ENCODE measurements around the gene HOXA11. TPM values are rescaled to one million over a fixed set of nuclear protein-coding genes. Genes with fewer than 3 reads are reported as not detected.

The HOXA11 gene
- total RNA-seq, 1 donor from 2014 or later: not detected

GRCh38 chr7:27213433-27214238, 28.6 kb upstream of the HOXA11 start:
- TF ChIP-seq CTCF (IDR thresholded peaks at IDR 0.05; ENCODE audit: insufficient read depth, low read length, severe bottlenecking): no peak
- DNase-seq (ENCODE audit: low read depth): no peak
- peaks cover 59% of the 10 kb centered on the region for H3K27me3 ChIP-seq (ENCODE audit: control insufficient read depth, insufficient read depth, low read length)
- FAIRE-seq: no peak
- no peak overlapping the region for H3K4me3 ChIP-seq (ENCODE audit: low read depth, low read length)
- H3K36me3 ChIP-seq (ENCODE audit: control insufficient read depth, insufficient read depth, low read length): no peaks in the 10 kb centered on the region

GRCh38 chr7:27212497-27213432, 27.7 kb upstream of the HOXA11 start:
- H3K27me3 ChIP-seq (ENCODE audit: control insufficient read depth, insufficient read depth, low read length): peaks cover 62% of the 10 kb centered on the region
- H3K36me3 ChIP-seq (ENCODE audit: control insufficient read depth, insufficient read depth, low read length): no peaks in the 10 kb centered on the region
- no peak overlapping the region for H3K4me3 ChIP-seq (ENCODE audit: low read depth, low read length)
- DNase-seq (ENCODE audit: low read depth): no peak
- TF ChIP-seq CTCF (IDR thresholded peaks at IDR 0.05; ENCODE audit: insufficient read depth, low read length, severe bottlenecking): no peak
- no peak for FAIRE-seq

GRCh38 chr7:27211764-27212204, 26.8 kb upstream of the HOXA11 start:
- FAIRE-seq (no peak), DNase-seq (ENCODE audit: low read depth) (no peak)
- Histone ChIP-seq H3K36me3 (ENCODE audit: control insufficient read depth, insufficient read depth, low read length) (no peaks in the 10 kb centered on the region), H3K4me3 (ENCODE audit: low read depth, low read length) (no peak overlapping the region), H3K27me3 (ENCODE audit: control insufficient read depth, insufficient read depth, low read length) (peaks cover 57% of the 10 kb centered on the region)
- TF ChIP-seq CTCF (IDR thresholded peaks at IDR 0.05; ENCODE audit: insufficient read depth, low read length, severe bottlenecking): no peak

GRCh38 chr7:27211084-27211446, 26.0 kb upstream of the HOXA11 start:
- Histone ChIP-seq H3K27me3 (ENCODE audit: control insufficient read depth, insufficient read depth, low read length) (peaks cover 58% of the 10 kb centered on the region), H3K36me3 (ENCODE audit: control insufficient read depth, insufficient read depth, low read length) (no peaks in the 10 kb centered on the region), H3K4me3 (ENCODE audit: low read depth, low read length) (no peak overlapping the region)
- FAIRE-seq (no peak), DNase-seq (ENCODE audit: low read depth) (no peak)
- TF ChIP-seq CTCF (IDR thresholded peaks at IDR 0.05; ENCODE audit: insufficient read depth, low read length, severe bottlenecking): no peak

GRCh38 chr7:27210441-27211083, 25.5 kb upstream of the HOXA11 start:
- peak; percentile 82 for TF ChIP-seq CTCF (IDR thresholded peaks at IDR 0.05; ENCODE audit: insufficient read depth, low read length, severe bottlenecking)
- no peak for DNase-seq (ENCODE audit: low read depth)
- peaks cover 63% of the 10 kb centered on the region for H3K27me3 ChIP-seq (ENCODE audit: control insufficient read depth, insufficient read depth, low read length)
- H3K4me3 ChIP-seq (ENCODE audit: low read depth, low read length): no peak overlapping the region
- H3K36me3 ChIP-seq (ENCODE audit: control insufficient read depth, insufficient read depth, low read length): no peaks in the 10 kb centered on the region
- no peak for FAIRE-seq

Data from bronchial epithelial cell (primary cell).